ENCODE results near the gene REP15.
A peak's percentile ranks its signal among the peaks of the same experiment; 100 is the strongest.
"Not testable (repeated sequence)": the region's sequence is repeated elsewhere in the genome, so short reads cannot be mapped to it uniquely, and the experiment has no call there.

The REP15 gene

DNA sequence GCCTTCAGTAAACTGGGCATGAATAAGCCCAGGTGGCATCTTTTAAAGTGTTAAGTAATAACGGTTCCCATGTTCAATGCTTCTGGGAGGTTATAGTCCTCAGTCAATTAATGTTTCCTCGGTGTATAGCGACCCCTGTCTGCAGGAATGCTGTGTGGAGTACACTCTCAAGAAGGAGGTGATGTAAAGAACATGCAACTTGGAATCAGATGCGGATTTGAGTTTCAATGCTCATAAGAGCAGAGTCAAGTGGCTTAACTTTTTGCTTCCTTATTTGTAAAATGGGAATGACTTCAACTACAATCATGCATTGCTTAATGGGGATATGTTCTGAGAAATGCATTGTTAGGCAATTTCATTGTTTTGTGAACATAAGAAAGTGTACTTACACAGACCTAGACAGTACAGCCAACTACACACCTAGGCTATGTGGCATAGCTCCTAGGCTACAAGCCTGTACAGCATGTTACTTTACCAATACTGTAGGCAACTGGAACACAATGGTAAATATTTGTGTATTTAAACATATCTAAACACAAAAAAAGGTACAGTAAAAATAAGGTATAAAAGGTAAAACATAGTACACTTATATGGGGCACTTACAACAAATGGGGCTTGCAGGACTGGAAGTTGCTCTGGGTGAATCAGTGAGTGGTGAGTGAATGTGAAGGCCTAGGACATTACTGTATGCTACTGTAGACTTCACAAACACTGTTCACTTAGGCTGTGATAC lies 7.6 kb downstream of the REP15 start:
- peak; percentile 71 for DNase-seq

DNA sequence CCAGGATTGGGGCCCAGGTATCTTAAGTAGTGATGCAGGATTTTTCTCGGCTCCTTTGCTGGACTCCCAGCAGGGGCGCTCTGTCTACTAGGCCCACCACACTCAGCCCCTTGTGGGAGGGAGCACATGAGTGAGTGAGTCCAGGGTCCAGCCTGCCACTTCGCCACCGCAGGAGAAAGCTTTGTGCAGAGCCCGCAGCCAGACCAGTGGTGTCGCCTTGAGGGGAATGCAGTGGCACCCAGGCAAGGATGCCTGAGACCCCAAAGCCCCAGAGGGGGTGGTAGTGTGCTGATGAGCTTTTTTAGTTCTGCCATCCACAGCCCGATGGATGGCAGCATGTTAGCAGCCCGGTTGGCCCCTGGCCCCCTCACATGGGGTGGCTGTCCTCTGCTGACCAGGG lies 9.0 kb downstream of the REP15 start:
- DNase-seq: no peak

DNA sequence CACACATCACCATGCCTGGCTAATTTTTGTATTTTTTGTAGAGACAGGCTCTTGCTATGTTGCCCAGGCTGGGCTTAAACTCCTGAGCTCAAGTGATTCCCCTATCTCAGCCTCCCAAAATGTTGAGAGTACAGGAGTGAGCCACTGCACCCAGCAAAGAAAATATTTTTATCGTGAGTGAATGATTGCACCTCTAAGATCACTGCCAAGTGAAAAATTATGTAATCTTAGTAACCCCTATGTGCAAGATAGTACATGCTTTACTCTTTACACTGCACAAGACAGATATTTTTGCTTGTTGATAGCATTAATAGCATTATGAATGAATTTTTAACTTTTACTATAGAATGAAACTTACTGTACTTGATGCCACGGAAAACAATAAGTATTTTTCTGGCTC lies 11.0 kb downstream of the REP15 start:
- DNase-seq: no peak

DNA sequence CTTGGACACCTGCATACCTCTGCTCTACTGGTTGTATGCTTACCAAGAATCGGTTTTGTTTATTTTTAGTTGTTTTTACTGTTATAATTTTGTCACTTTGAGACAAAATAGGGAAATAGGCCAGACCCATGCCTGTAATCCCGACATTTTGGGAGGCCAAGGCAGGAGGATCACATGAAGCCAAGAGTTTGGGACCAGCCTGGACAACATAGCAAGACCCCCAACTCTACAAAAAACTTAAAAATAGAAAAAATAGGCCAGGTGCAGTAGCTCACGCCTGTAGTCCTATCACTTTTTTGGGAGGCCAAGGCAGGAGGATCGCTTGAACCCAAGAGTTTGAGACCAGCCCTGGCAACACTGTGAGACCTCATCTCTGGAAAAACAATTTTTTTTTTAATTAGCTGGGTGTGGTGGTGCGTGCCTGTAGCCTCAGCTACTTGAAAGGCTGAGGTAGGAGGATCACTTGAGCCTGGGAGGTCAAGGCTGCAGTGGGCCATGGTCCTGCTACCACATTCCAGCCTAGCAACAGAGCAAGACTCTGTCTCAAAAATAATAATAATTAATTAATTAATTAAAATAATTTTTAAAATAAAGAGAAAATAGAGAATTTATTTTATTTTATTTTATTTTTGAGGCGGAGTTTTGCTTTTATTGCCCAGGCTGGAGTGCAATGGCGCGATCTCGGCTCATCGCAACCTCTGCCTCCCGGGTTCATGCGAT lies 13.1 kb downstream of the REP15 start:
- DNase-seq: no peak

DNA sequence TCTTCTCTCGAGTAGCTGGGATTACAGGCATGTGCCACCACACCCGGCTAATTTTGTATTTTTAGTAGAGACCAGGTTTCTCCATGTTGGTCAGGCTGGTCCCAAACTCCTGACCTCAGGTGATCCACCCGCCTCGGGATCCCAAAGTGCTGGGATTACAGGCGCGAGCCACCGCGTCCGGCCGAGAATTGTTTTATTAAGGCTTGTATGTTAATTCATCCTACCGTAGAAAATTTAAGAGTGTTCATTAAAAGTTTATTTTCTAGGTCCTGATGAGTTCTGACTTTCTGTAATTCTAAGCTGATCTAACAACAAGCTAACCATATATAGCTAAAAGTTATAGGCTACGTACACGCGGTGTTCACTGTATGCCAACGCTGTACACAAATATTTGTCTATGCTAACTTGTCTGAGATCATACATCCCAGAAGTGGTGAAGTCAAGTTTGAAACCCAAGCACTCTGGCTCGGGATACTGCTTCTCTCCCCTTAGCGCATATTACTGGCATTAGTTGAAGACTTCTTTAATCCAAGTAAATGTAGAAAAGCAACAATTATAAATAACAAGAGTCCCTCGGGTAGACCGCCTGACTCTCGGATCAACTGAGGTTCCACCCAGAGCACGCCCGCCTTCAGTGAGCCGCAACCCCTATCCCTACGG lies 13.8 kb downstream of the REP15 start:
- DNase-seq: no peak

DNA sequence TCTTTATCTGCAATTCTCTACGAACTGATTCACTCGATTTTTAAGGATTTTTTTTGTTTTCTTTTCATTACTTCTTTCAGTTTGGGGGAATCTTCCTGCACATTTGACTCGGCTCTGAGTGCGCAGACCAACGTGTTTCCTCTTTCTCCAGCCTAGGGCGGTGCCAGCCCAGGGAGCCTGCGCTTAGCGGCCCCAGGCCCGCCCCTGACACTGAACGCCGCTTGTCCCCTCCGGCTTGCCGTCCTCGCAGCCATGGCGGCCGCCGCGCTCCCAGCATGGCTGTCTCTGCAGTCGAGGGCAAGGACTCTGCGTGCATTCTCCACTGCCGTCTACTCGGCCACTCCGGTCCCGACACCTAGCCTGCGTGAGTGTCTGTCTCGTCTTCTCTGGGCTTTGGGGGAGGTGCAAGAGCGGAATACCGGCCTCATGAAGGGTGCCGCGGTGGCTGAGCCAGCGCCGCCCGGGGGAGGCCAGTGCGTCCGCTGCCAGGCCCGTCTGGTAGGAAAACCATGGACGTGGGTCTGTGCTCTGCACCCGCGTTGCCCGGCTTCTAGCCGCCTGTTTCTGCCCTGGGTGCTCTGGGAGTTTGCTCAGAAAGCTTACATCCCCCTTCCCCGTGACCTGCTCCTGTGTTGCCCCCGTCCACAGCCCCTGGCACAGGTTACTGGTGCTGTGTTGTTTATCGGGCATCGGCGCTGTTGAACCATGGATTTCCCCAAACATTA lies 14.5 kb downstream of the REP15 start, which contains the start of gene MRPS35:
Gene MRPS35, plus strand, starts transcription at position 241 of the 725 bp plus-strand sequence. Its CDS starts 12 bp downstream, at position 253.
- peak; percentile 94 for DNase-seq

DNA sequence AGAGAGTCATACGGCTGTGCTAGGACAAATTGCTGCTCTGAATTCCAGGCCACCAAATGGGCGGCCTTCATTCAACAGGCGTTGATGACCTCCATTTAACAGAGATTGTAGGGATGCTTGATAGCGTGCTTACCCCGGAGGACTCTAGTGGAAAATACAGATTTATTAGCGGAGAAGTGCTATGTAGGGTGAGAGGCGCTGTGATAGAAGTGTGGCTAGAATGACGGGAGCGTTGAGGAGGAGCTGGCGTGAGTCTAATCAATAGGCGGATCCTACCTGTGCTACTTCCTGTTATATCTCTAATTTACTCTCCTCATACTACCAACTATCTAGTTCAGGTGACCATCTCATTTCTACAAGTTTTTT lies 15.1 kb downstream of the REP15 start:
- no peak for DNase-seq

DNA sequence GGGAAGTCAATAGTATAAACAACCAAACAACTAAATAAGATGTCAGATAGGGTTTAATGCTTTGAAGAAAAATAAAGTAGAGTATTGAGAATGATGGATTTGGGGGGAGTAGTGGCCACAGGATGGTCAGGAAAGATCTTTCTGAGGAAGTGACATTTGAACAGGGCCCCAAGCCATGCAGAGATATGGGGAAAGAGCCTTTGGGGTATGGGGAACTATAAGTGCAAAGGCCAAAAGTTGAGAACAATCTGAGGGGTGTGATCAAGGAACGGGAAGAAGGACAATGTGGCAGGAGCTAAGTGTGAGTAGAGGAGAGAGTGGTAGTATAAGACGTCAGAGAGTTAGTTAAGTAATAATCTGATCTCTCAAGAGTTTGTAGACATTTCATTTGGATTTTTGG lies 15.7 kb downstream of the REP15 start:
- no peak for DNase-seq

DNA sequence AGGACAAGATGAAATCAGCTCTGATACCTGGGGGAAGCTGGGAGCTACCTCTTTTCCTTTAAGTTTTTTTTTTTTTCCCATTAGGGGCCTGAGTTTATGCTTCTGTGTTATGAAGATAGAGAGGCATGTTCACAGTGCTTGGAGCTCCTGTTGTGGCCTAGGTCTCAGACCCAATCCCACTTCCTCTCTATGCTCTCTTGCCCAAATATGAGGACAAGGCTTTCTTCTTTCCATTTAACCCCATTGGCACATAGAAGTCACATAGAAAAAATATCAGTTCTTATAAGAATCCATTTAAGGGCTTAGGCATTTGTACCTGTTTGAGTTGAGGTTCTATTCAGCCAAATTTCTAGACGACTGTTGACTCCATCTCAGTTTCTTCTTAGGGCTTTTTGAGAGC lies 27.0 kb downstream of the REP15 start:
- DNase-seq: no peak

DNA sequence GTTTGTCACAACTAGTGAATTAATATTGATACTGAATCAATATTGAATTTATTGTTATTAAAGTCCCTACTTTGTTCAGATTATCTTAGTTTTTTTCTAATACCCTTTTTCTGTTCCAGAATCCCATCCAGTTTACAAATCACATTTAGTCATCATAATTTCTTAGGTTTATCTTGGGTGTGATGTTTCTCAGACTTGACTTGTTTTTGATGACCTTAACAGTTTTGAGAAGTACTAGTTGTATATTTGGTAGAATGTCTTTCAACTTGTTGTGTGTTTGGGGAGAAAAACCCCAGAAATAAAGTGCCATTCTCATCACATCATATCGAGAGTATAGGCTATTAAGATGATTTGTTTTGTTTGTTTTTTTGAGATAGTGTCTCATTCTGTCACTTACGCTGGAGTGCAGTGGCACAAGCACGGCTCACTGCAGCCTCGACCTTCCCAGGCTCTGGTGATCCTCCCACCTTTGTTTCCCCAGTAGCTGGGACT lies 33.9 kb downstream of the REP15 start:
- no peak for DNase-seq

DNA sequence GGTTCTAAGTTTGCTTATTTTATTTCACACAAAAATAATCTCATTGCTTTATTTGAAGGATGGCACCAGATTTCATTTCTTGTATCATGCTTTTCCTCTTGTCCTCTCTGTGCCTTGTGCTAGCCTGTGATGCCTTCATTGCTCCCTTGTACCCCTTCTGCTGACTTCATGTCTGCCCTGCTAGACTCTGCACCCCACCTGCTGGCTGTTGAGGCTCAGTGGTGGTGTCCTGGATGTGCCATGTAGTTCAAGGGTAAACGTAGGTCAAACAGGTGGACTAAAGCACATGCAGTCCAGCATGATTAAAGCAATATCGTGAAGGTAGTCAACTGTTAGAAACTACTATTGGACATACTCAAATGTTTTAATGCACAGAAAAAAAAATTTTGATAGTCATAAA lies 36.0 kb downstream of the REP15 start:
- DNase-seq: no peak

DNA sequence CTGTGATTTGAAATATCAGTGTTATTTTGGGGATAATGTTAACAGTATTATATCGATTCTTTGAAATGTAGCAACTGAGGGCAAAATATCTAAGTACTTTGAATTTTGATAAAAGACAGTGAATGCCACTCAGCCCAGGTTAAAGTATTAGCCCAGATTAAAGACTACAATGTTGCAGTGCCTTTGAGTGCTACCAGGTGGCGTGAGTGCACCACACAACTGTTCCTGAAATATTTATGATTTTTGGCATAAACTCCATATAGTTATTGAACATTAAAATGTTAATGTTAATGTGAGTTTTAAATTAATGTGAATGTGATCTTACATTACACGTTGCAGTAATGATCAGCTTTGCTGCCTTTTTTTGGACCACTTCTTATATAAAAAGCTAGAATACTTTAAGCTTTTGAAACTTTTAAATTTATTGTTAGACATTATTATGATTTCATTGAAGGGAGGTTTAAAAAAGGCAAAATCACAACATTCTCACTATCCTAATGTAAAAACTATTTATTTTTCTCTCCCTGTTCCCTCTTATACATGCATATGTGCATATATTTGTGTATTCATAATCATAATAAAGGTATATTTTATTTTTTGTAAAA lies 36.9 kb downstream of the REP15 start:
- no peak for DNase-seq

DNA sequence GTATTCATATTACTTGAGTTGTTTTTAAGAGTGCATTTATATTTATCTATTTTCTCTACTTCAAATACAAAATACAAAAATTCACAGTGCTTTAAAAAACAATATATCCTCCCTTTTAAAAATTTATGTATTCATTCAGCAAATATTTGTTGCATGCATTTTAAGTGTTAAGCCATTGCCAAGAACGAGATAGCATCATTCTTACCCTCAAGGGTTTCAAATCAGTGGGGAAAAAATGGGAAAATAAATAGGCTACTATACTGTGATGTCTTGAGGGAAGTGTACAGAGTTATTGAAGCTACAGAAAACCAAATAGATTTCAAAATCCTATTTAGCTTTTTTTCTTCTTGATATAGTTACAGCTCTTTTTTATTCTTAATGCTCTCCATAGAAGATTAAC lies 37.5 kb downstream of the REP15 start:
- no peak for DNase-seq

DNA sequence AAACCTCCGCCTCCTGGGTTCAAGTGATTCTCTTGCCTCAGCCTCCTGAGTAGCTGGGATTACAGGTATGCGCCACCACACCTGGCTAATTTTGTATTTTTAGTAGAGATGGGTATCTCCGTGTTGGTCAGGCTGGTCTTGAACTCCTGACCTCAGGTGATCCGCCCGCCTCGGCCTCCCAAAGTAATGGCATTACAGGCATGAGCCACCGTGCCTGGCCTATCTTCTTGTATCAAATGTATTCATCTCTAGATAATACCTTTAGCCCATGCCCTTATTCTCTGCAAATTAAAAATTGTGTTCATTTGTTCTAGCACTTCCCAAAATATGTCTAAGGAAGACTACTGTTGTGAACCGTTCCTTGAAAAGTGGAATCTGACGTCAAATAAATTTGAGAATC lies 38.1 kb downstream of the REP15 start:
- DNase-seq: not testable (repeated sequence)

DNA sequence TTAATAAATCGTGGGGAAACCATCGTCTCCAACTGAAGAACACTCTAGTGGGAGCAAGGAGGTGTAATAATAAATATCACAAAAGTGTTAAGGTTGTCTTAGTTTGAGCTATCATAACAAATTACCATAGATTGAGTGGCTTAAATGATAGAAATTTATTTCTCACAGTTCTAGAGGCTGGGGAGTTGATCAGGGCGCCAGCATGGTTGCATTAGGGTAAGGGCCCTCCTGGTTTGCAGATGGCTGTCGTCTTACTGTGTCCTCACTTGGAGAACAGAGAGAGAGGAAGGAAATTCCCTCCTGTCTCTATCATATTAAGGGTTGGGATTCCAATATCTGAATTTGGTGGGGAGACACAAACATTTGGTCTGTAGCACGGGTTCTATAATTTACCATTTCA lies 47.4 kb downstream of the REP15 start:
- DNase-seq: no peak

DNA sequence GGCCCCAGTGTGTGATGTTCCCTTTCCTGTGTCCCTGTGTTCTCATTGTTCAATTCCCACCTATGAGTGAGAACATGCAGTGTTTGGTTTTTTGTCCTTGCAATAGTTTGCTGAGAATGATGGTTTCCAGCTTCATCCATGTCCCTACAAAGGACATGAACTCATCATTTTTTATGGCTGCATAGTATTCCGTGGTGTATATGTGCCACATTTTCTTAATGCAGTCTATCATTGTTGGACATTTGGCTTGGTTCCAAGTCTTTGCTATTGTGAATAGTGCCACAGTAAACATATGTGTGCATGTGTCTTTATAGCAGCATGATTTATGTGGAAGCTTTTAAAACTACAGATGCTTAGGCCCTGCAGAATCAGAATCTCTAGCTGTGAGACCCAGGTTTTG lies 49.5 kb downstream of the REP15 start:
- not testable (repeated sequence) for DNase-seq

All from activated CD8-positive, alpha-beta memory T cell treated with anti-CD3 and anti-CD28 coated beads, Interleukin-2, amount 50 U/mL, for 48 hours (primary cell).